NCI-H82 treated with DMSO at 0.1 percent for 48 hours (cell line): ENCODE results near the gene CARD19.

Source experiments
- DNase-seq: peaks from one replicate; lab custom pipeline; 2025; ENCODE audit not compliant: unreplicated experiment; lab: John Stamatoyannopoulos, UW

The CARD19 gene, protein sequence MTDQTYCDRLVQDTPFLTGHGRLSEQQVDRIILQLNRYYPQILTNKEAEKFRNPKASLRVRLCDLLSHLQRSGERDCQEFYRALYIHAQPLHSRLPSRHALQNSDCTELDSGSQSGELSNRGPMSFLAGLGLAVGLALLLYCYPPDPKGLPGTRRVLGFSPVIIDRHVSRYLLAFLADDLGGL

DNA sequence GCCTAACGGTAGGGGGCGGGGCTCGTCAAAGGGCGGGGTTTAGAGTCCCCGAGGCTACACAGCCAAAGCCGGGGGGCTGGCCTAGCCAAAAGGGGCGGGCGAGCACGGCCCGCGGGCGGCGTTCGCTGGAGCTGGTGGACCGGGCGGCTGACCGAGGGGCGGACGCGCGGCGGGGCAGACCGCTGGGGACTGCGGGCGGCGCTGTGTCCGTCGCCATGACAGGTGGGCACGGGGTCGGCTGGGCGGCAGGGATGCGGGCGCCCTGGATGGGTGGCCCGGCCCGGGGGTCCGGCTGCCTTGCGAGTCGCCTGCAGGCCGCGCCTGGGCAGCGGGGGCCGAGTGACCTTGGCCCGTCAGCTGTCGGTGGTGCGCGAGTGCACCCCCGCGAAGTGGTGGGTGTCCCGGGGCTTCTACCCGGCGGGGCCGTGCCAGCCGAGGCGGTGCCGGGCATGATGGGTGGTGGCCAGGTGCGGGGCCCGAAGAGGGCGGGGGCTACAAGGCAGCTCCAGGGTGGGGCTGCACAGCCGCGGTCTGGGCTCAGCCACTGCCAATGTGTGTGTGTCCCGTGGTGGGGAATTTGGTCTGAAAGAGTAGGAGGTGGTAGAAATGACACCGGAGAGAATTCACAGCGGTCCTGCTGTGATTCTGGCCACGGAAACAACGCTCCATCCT, at the start of gene CARD19:
CARD19 (plus strand) TSS at position 87 of the 672 bp plus-strand sequence; CDS start at position 216, 129 bp downstream.
- DNase-seq: no peak

- no peak for DNase-seq
These were observed 47.2 kb upstream of the CARD19 start for GRCh38 chr9:93048566-93049448.

- no peak for DNase-seq
These were observed 46.5 kb upstream of the CARD19 start for GRCh38 chr9:93049491-93049890.

DNA sequence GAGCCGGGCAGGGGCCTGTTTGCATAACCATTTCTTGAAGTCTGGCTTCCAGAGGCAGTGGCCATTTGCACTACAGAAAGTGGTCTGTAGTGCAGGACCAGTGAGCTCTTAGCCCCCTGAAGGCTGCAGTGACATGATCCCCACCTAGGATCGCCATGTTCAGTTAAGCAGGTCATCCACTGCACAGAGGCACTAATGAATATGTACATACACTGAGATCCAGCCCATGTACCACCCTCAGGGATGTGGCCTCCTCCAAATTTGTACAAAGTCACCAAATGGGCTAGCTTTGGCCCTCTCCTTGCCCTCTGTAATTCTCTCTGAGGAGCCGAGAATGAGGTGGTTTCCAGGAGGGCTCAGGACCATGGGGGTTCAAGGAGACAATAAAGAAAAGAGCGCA, 45.8 kb upstream of the CARD19 start:
- DNase-seq: no peak

DNA sequence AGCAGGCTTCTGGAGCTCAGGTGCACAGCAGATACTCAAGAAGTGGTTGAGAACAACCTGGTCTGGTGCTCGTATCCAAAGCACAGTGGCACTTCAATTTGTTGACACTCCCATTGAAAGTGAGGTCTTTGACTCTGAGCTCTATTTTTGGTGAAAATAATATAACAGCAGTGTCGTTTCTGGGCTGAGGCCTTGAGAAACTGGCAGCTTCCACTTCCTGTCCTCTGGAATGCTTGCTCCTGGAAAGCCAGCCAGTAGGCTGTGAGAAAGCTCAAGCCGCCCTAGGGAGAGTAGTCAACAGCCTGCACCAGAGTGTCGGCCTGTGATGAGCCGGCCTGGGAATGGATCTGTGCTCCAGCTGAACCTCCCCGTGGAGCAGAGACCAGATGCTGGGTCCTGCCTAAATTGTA, 44.3 kb upstream of the CARD19 start:
- DNase-seq: no peak

DNA sequence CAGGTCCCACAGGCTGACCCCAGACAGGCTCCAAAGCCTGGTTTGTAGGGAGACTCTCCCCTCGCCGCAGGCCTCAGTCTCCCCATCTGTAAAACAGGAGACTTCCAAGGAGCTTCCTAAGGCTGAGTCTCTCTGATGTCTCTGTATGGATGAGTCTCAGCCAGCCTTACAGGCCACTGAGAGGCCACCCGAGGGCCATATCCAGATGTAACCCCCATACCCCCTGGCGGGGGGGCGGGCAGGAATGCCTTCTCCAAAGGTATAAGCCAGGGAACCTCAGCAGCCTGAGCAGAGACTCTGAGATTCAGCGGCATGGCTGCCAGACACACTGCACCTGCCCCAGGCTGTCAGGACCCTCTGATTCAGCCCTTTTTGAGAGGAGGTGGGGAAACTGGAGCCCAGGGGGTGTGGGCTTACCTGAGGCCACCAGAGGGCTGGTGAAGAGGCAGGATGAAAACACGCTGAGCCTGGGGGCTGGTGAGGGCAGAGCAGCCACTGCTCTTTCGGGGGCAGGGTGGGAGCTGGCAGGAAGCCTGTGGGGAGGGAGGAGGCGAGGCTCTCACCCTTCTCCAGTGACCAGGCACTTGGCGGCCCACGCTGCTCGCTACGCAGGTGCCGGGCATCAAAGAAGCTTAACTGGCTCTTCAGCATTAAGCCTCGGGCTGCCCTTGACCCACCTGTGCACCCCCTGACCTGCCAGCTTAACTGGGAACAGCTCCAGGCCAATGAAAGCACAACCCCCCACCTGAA, 43.1 kb upstream of the CARD19 start:
- no peak for DNase-seq

DNA sequence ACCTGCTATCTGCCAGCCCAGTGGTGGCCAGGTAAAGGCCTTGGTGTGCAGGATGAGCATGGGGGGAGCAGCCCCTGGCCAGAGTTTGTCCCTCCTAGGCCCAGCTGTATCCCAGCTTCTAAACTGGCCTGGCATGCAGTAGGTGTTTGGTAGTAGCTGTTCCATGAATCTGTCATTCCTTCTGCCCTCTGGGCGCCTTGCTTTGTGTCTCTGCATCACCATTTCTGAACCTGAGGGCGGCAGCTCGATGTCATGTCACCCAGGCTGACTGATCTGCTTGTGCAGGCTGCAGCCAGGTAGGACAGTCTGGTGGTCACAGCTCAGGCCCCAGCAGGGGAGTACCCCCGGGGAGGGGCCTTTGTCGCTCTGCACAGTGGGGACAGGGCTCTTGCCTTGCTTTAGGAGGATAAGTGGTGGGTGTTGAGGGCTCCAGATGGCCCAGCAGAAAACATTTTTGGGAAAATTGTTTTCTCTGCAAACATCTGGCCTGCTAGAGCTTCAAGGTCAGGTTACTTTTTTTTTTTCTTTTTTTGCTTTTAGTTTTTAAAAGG, 42.2 kb upstream of the CARD19 start:
- DNase-seq: no peak

GRCh38 chr9:93054758-93055704, 41.0 kb upstream of the CARD19 start:
- DNase-seq: no peak

DNA sequence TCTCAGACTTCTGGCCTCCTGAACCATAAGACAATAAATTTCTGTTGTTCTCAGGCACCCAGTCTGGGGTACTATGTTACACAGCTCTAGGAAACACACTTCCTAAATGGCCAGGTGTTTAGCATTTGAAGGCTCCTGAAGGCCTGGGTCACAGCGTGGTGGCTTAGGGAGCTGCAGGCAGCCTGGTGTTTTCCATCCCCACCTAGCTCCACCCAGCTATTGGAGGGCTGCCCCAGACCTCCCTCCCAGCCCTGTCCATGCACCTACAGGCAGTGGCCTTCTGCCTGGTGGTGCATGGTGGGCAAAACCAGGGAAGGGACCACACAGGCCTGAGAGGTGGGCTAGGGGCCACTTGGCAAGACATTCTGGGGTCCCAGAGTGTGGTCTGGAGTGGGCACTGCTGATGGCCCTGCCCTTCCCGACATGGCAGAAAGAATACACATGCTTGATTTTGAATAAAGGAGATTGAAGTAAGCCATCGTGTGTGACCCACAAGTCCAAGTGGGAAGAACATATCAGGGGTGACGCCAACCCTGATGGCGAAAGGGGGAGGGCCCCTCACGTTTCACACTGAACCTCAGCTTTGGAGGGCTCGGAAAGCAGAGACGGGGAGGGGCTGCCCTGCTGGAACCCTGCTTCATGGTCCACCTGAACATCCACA, 38.8 kb upstream of the CARD19 start:
- DNase-seq: no peak

GRCh38 chr9:93057703-93058354, 38.2 kb upstream of the CARD19 start:
- no peak for DNase-seq

DNA sequence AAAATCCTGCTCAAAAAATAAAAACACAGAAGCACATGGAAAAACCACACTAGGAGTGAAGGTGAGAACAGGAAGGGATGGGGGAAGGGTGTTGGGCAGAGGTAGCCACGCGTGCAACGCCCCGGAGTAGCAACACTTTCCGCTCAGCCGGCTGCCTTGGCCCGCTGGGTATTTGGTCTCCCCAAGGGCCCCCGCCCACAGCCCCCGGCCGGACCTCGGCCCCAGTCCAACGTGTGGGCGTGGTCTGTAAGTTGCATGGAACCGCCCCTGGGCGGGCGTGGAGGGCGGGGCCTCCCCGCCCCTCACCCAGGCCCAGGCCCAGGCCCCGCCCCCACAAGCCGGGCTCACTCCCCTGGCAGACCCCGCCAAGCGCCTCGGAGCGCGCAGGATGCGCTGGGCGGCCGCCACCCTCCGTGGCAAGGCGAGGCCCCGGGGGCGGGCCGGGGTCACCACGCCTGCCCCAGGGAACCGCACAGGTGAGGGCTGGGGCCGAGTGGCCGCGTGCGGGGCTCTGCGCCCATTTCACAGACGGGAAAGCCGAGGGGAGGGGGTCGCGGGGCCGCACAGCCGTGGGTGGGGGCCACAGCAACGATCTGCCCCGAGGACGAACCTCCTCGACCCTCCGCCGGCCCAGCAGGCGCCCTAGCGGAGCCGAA, 37.5 kb upstream of the CARD19 start, which contains the start of gene SUSD3:
SUSD3 (plus strand) TSS at position 347 of the 656 bp plus-strand sequence; CDS start at position 389, 42 bp downstream.
- no peak for DNase-seq

DNA sequence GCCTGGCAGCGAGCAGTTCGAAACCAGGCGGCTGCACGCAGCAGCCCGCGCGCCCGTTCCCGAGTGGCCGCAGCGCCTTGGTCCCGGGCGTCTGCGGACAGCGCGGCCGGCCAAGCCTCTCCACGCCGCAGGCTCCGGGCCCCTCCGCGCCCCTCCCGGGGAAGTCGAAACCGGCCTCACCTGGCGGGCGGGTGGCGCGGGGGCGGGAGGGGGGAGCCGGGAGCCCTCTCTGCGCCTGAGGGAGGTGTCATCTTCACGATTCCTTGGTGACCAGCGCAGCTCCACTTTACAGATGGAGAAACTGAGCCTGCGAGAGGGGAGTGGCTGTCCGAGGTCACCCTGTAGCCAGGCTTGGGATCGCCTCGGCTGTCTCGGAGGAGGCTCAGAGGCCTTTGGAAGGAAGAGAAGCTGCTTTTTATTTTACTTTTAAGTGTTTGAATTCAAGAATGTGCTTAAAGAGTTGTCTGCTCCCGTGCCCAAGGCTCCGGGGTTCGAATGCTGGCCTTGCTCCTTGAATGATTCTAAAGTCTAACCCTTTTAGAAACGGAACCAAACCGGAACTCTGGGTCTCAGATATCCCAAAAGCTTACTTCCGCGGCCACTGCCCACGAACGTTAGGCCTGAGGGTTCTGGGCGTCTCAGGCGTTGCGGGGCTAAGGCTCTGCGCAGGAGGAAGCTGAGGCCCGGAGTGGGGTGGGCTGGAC, 36.9 kb upstream of the CARD19 start:
- no peak for DNase-seq

DNA sequence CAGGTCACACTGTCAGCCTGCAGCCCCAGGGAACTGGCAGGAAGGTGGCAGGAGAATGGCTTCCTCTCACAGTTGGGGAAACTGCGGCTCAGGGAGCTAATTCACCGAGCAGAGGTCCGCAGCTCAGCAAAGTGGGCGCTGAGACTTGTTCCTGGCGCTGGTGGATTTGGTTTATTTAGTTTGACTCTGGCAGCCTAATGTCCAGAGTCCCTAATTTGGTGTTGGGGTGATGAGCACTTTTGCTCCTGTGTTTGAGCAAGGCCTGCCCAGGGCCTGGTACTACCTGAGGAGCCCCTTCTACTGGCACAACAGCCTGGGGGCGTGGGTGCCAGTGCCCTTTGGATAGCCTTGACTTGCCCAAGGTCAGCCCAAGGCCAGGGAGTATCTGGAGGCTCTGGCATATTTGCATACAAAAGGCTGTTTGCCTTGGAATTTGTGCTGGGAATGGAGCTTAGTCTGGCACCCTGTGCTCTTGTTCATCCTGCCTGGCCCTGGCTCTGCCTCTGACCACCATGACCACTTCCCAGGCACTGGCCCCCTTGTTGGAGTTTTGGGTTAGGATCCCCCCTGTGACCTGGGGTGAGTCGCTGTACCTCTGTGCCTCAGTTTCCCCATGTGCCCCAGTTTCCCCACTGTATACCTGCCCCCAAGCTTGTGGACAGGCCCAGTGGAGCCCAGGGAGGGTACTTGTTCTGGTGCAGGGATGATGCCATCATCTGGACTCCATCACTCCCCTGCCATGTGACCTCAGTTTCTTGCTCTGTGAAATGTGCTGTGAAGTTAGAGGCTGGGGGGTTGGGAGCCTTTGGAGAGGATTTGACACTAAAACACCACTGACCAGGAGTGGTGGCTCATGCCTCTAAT, 36.1 kb upstream of the CARD19 start:
- DNase-seq: no peak

DNA sequence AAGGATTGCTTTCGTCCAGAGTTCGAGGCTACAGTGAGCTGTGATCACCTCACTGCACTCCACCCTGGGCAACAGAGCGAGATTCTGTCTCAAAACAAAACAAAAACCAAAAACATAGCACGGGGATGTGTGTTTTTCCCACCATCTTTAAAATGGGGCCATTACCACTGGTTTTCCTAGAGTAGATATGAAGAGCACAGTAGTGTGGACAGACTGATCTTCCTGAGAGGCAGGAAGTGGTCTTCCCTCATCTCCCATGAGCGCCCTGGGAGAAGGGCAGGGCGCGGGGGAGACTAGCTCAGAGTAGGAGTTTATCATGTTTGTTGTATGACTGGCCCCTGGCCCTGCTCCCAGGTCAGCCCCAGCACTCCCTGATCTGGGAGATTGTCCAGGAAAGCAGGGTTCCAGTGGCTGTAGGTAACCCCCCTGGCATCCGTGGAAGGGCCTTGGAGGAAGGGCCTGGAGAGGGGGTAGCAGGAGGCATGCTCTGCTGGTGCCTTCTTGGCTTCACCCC, 35.2 kb upstream of the CARD19 start:
- no peak for DNase-seq

DNA sequence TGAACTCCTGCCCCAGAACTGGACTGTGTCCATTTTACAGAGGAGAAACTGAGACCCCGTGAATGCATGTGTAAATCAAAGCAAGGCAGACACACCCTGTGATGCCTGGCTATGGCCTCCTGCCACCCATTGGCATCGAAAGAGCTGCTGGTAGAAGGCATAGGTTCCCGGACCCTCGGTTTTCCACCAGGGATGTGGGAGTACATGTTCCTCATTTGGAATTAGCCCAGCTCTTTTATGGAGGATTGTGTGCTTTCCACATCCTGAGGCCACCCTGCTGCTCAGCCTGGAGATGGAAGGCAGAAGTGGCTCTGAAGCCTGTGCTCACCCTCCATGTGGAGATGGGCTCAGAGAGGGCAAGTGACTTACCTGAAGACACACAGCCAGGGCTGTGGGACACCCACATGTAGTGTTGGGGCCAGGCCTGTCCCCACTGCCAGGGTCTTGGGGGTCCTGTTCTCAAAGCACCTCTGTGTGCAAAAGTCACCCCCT, 34.7 kb upstream of the CARD19 start:
- no peak for DNase-seq
